HG02938 (cell line): Measurements from ENCODE around the gene PKD1.
"Not testable (repeated sequence)": the region's sequence is repeated elsewhere in the genome, so short reads cannot be mapped to it uniquely, and the experiment has no call there.

ENCODE experiments used
- ATAC-seq: cut with Tn5 transposase; IDR thresholded peaks from one replicate; pipeline ENCODE4 v1.9.1; 2021; ENCODE audit warnings: mild to moderate bottlenecking, moderate library complexity; ENCODE audit not compliant: unreplicated experiment

Gene PKD1

DNA sequence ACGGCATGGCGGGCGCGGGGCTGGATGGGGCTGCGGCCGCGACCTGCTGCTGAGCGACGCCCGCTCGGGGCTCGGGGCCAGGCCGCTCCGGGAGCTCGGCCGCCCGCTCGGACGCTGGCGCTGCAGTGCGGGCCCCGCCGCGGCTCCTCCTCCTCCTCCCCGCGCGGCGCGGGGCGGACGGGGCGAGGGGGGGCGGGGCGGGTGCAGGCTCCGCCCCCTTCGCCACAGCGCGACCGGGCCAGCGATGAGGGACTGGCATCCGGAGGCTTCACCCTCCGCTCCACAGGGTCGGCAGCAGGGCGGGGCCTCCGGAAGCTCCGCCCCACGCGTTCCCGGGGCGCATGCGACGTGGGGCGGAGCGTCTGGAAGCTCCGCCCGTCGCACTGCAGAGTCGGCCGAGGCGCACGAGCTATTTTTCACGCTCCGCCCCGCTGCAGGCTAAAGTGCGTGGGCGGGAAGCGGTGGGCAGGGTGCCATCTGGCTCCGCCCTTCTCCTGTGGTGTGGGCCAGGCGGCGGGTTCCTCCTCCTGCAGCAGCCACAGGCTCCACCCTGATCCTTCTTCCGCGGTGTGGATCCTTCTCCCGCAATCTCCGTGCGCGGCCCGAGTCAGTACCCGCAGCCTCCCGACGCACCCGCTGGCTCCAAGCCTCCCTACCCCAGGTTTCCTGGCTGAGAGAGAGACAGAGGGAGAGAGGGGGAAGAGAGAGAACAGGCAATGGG, at the start of gene PKD1:
Gene PKD1 (minus strand): TSS at position 129 of the 721 bp plus-strand sequence. CDS start 209 bp downstream, outside the sequence.
- ATAC-seq, result not testable (repeated sequence)

DNA sequence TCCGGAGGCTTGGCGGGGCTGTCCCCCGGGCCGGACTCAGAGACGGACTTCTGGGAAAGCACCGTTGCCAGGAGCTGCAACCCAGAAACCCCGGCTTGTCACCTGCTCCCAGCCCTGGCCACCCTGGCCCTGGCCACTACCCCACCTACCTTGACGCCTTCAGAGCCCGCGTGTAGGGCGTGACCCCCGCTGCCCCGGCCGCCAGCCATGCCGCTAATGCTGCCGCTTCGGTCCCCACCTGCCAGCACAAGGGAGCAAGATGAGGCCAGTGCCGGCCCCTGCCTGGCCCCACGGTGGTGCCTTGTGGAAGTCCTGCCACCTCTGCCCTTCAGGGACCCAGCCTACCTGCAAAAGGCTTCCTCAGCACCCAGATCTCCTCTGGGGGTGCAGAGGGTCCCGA, 49.3 kb upstream of the PKD1 start:
- ATAC-seq, result no peak

DNA sequence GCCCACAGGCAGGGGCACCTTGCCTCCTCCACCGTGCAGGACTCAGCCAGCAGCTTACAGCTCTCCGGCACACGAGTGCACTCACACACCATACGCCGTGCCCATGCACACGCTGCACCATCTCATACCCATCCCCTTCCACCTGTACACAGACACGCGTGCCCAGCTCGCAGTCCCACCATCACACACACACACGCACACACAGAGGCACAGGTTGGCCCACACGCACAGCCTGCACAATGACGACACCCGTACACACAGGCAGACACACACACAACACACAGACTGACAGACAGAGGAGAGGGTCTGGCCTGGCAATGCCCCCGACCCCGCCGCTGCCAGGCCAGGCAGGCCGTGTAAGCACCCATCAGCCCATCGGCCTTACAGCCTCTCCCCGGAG, 48.6 kb upstream of the PKD1 start:
- ATAC-seq, result no peak

DNA sequence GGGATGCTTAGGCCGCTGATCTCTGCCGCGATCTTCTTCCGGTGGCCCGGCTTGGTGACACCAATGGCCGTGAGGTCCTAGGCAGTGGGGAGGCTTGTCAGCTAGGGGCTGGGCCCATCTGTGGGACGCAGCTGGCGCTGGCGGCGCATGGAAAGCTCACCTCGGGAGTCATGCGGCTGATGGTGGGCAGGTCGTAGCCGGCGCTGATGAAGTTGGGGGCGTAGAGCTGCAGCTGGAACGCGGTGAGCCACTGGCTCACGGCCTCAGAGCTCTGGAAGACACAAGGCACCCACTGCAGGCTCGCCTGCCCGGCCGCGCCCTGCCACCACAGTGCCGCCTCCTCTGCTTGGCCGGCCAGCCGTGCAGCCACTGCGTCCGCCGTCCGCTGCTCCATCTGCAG, 48.0 kb upstream of the PKD1 start:
- no peak for ATAC-seq

DNA sequence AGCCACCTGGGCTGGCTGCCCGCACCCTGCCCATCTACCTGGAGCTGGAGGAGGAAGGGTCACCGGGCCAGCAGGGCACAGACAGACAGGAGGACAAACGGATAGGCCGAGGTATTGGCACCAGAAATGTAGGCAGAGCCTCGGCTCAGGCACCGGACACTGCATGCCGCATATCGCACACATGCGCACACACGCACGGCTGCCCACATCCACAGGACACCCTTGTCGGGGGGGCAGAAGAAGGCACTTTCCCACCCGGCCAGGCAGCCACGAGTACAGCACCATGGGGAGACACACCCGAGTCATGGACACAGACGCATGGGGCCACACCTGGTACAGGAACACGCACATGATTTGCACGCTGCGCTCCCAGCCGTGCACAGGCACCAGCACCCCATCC, 46.3 kb upstream of the PKD1 start:
- no peak for ATAC-seq

DNA sequence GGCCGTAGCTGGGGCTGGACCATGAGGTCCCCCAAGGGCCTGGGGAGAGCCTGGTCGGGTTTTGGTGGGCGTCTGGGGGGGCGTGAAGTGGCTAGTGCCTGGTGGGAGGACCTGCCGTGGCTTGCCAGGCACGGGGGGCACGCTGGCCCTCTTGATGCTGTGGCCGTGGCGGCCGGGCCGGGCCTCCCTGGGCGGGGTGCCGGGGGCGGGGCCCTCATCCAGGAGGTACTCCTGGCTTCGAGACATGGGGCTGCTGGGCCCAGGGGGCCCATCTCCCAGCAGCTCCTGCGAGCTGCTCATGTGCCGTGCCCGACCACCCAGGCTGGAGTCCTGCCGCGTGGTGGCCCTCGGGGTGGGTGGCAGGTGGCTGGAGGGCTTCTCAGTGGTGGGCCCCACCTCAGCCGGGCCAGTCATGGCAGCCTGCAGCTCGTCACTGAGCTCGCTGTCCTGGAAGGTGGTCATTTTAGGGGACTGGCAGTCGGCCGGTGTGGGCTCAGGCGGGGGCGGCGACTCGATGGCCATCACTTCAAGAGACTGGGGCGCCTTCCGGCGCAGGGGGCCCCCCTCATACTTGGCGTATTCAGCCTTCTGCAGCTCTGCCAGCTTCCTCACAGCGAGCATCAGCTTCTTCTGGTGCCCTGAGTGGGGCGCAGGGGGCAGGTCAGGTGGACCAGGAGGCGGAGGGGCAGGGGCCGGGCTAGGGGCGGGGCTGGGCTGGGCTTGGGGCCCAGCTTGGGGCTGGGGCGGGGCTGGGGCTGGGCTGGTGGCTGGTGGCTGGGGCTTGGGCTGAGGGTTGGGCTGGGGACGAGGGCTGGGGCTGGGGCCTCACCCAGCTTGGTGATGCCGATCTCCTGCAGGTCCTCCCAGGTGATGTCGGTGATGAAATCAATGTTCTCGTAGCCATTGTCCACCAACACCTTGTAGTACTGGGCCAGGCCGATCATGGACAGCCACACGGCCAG, 45.5 kb upstream of the PKD1 start:
- ATAC-seq, result no peak

DNA sequence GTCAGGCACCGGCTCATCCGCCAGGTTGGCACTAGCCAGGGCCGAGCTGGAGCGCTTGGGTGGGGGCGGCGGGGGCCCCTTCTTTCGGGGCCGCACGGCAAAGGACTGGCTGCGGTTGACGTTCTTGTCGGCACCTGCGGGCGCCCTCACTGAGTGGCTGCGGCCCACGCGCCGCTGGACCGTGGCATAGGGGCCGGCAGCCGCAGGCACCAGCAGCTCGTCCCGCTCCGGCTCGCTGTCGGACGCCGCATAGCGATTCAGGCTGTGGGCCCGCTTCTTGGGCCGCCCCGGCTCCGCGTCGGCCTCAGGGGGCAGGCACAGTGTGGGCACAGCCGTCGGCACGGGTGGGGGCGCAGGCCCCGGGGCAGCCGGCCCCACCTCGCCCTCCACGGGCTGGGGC, 44.8 kb upstream of the PKD1 start:
- no peak for ATAC-seq

DNA sequence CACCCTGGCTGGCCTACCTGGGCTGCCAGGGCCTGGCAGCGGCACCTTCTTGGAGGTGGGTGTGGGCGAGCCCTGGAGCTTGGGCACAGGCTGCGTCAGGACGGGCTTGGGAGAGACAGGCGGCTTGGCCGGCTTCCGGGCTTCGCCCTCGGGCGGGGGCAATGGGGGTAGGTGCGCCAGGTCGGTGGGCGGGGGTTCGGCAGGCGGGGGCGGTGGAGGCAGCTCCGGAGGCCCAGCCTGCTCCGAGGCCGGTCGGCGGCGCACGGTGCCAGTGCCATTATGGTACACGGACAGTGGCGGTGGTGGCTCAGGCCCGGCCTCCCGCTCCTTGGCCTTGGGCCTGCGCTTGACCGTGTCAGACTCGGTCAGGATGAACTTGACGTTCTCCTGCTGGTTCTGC, 43.9 kb upstream of the PKD1 start:
- no peak for ATAC-seq

DNA sequence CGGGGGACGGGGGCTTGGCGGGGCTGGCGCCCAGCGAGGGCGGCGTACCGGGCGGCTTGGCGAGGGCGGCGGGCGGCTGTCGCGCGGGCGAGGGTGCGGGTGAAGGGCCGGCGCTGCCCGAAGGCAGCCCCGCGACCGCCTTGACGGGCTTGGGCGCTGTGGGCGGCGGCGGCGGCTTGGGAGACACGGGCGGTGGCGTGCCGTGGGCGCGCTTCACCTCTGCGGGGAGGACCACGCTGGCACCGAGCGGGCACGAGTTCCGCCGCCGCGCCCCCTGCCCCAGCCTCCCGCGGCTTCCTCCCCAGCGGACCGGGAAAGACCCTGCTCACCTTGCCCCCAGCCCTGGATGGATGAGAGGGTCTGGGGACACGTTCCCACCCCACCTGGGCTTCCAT, 43.4 kb upstream of the PKD1 start:
- no peak for ATAC-seq

DNA sequence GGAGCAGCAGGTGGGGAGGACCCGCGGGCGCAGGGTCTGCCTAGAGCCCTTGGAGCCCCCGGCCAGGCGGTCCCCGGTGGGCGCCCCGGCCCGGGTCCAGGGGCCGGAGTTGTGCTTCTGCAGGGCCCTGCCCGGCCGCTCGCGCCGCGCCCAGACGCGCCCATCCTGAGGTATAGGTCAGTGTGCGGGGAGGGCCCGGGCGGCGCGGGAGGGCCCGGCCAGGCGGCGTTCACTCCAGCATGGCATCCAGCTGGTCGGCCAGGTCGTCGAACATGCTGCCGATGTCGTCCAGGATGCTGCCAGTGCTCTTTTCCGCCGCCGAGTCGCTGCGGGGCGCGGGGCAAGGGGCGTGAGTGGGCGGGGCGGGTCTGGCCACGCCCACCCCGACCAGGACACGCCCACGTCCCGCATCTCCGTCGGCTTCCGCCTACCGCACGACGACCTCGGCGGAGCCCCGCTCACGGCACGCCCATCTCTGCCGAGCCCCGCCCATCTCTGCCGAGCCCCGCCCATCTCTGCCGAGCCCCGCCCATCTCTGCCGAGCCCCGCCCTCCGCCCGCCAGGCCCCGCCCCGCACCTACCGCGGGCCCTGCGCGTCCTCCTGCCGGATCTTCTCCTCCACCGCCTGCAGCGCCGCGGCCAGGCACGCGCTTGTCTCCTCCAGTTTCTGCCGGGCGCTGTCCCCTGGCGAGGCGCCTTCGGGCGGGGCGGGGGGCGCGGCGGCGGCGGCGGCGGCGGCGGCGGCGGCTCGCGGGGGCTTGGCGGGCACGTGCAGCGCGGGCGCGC, 42.8 kb upstream of the PKD1 start:
- no peak for ATAC-seq

DNA sequence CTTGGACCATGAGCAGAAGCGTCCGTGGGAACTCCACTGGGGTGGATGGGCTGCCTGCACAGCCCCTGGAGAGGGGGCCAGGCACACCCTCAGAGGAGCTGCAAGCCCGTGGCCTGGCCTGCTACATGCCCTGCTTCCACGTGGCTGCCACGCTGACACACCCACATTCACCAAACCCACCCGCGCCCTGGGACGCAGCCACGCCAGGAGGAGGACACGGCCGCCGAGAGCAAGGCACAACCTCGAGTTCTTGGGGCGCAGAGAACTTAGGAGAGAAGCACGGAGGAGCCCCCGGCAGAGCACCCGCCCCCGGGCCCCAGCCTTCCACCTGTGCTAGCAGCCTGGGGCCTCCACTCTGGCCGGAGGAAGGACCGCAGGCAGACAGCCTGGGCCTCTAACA, 41.9 kb upstream of the PKD1 start:
- no peak for ATAC-seq

DNA sequence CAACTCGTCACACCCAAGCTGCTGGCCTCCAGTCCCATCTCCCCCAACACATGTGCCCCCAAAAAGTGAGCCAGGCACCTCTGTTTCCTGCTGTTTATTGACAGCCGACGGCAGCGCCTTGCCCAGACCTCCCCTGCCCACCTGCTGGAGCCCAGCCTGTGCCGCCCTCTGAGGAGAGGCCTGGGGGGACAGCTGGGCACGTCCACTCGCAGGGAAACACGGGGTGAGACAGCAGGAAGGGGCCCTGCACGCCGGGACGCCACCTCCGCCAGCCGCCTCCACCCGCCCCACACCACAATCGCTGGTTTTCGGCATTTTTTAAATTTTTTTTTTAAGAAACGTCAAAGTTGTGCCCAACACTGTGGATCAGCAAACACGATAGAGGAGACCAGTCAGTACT, 41.4 kb upstream of the PKD1 start:
- ATAC-seq, result no peak

DNA sequence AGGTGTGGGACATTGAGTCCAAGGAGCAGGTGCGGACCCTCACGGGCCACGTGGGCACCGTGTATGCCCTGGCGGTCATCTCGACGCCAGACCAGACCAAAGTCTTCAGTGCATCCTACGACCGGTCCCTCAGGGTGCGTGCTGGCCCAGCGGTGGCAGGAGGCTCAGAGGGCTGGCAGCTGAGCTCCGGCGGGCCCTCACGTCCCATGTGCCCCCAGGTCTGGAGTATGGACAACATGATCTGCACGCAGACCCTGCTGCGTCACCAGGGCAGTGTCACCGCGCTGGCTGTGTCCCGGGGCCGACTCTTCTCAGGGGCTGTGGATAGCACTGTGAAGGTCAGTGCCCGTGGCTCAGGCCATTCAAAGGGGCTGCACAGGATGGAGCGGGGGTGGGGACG, 40.3 kb upstream of the PKD1 start:
- ATAC-seq, result no peak

DNA sequence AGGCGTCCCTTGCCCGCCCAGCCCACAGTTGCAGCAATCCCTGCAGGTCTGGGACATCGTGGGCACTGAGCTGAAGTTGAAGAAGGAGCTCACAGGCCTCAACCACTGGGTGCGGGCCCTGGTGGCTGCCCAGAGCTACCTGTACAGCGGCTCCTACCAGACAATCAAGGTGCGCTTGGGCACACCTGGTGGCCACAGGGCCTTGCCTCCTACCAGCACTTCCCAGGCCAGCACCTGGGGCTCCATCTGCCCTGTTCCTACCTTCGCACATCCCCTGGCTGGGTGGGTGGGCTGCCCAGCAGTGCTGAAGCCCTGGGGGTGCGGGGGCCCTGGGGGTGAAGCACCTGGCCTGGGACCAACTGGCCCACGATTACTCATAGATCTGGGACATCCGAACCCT, 39.8 kb upstream of the PKD1 start:
- ATAC-seq, result no peak

DNA sequence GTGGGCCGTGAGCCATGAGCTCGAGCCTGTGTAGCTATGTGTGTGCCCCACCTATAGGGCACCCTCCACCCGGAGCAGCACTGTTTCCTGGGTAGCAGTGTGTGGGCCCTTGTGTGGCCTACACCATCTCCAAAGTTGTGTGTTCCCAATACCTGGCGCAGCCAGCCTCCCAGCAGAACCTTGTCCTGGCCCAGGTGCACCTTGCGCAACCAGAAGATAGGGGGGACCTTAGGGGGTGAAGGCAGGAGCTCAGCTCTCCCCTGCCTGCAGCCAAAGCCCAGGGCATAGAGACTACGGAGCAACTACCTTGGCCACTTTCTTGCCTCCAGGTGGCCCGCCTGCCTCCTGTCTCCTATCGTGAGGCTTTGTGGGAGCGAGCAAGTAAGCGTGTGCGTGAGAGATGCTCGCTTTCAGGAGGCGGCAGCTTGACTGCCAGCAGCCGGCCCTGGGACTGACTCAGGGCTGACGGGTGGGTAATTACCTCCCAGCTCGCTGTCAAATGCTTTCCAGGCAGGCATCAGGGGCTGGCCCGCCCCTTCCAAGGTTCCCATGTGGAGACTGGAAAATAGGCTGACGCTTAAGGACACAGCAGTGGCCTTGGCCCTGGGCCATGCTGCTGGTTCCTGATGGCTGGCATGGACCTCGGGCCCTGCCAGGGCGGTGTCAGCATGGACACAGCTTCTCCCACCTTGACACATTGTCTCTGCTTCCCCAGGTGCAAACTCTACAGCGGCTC, 38.9 kb upstream of the PKD1 start:
- ATAC-seq, result no peak

DNA sequence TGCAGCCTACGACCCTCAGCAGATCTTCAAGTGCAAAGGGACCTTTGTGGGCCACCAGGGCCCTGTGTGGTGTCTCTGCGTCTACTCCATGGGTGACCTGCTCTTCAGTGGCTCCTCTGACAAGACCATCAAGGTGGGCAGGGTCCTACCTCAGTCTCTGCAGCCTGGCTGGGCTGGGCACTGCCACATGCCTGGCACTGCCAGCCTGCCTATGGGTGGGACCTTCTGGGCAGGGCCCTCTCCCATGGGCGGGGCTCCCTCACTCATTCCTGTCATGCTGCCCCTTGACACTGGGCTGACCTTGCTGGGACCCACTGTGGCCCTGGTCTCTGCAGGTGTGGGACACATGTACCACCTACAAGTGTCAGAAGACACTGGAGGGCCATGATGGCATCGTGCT, 38.2 kb upstream of the PKD1 start:
- no peak for ATAC-seq

DNA sequence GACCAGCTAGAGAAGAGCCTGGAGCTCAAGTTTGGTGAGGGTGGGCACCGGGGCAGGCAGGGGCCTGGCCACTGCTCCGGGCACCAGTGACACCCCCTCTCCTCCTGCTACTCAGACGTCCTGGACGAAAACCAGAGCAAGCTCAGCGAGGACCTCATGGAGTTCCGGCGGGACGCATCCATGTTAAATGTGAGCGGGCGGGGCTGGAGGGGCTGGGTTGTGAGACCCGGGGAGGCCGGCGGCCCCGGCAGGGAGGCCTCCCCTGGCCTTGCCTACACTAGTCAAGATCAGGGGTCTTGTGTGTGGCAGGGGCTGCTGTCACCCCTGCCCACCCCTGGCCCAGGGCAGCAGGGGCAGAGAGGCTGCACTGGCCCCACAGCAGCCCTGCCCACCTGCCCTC, 37.7 kb upstream of the PKD1 start:
- no peak for ATAC-seq

DNA sequence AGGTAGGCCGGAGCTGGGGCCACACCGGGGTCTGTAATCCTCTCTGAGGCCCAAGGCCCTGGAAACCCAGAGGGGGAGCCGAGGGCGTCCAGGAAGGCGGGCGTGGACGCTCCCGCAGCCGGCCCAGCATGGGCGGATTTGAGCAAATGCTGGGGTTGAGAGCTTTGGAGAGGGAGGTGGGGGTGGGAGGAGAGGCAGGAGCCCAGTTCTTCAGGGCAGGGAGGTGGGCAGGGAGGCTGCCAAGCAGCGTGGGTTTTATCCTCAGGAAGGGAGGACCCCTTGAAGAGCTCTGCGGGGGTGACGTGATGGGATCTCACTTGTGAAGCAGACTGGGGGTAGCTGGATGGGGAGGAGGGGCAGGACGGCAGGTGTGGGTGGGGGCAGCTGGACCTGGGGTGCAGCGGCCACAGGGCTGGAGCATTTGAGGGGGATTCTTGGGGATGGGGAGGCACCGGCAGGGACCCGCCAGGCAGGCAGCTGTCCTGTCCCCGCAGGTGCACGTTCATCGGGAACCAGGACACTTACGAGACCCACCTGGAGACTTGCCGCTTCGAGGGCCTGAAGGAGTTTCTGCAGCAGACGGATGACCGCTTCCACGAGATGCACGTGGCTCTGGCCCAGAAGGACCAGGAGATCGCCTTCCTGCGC, 37.1 kb upstream of the PKD1 start:
- ATAC-seq, result no peak

DNA sequence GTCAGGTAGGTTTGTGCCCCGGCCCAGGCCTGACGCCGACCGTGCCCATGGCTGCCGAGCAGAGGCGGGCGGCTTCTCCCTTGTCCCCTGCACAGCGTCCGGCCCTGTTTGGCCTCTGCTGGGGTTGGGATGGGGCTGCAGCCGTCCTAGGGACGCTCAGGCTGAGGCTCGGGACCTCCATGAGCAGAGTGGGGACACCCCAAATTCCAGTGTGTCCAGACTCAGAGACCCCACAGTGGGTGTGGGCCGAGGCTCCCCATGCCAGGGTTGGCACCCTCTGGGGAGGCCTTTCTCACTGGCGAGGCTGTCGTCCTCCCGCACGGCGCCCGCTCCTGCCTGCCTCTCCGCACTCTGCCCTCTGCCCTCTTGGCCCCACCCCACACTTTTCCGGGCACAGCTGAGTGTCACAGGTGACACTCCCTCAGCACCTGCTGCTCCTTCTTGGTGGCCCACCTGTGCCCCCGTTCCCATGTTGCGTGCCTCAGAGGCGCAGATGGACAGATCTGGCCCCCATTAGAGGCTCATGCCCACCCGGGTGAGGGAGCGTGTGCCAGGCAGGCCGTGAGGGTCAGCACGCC, 36.0 kb upstream of the PKD1 start:
- no peak for ATAC-seq
